A673 (cell line): ENCODE data around the gene ZNF219. TPM values are rescaled to one million over a fixed set of nuclear protein-coding genes. Genes with fewer than 3 reads are reported as not detected.

ENCODE experiments used
- BruUV-seq: library from RNA; stranded (reverse); fragments of 400-500 nt; replicated peaks from 2 replicates; lab custom pipeline; 2021; lab: Mats Ljungman, UMichigan
- CTCF ChIA-PET: fragments of 300-600 bp; sonication (Branson Sonifier 250); formaldehyde crosslinking; loops from one replicate; lab custom pipeline; 2022; ENCODE audit warnings: antibody characterized with exemption; lab: Charles Lee
- POLR2A ChIA-PET: fragments of 300-600 bp; sonication (Branson Sonifier 250); formaldehyde crosslinking; loops from one replicate; lab custom pipeline; 2022; ENCODE audit warnings: antibody characterized with exemption; ENCODE audit not compliant: low non-redundant PET; lab: Charles Lee
- DNase-seq: peaks from one replicate; pipeline ENCODE4 v3.0.0-alpha.2; 2015; ENCODE audit warnings: low spot score
- H3K27ac ChIP-seq: fragments of 200-600 bp; sonication (generic); 2 replicates; pipeline ENCODE4 v1.5.1; 2016; ENCODE audit warnings: mixed run types, low read depth, mild to moderate bottlenecking, mixed read lengths, antibody characterized with exemption, low read length; ENCODE audit not compliant: poor library complexity, severe bottlenecking
- H3K27me3 ChIP-seq: fragments of 200-600 bp; sonication (generic); replicated peaks from 2 replicates; pipeline ENCODE4 v1.6.1; 2017; ENCODE audit warnings: mixed run types, low read depth, mild to moderate bottlenecking, mixed read lengths, antibody characterized with exemption, low read length; ENCODE audit not compliant: insufficient read depth, poor library complexity
- H3K36me3 ChIP-seq: fragments of 200-600 bp; sonication (generic); 2 replicates; pipeline ENCODE4 v1.6.1; 2016; ENCODE audit warnings: mixed run types, mild to moderate bottlenecking, mixed read lengths, antibody characterized with exemption, low read length; ENCODE audit not compliant: insufficient read depth, poor library complexity, severe bottlenecking
- H3K4me1 ChIP-seq: fragments of 200-600 bp; sonication (generic); 2 replicates; pipeline ENCODE4 v1.6.1; 2017; ENCODE audit warnings: mixed run types, mild to moderate bottlenecking, mixed read lengths, antibody characterized with exemption, low read length; ENCODE audit not compliant: insufficient read depth, poor library complexity, severe bottlenecking
- H3K4me3 ChIP-seq: fragments of 200-600 bp; sonication (generic); 2 replicates; pipeline ENCODE4 v1.5.1; 2016; ENCODE audit warnings: low read depth, mixed run types, mild to moderate bottlenecking, mixed read lengths, low read length; ENCODE audit not compliant: poor library complexity, severe bottlenecking
- H3K9me3 ChIP-seq: fragments of 200-600 bp; sonication (generic); 2 replicates; pipeline ENCODE4 v1.6.1; 2016; ENCODE audit warnings: mixed run types, low read depth, mild to moderate bottlenecking, mixed read lengths, antibody characterized with exemption, low read length; ENCODE audit not compliant: poor library complexity, severe bottlenecking
- EZH2 ChIP-seq: fragments of 200-600 bp; sonication (generic); IDR thresholded peaks from 2 replicates; pipeline ENCODE4 v1.6.1; 2017; ENCODE audit warnings: borderline replicate concordance, low read depth, mild to moderate bottlenecking, mixed read lengths, antibody characterized with exemption, low read length; ENCODE audit not compliant: poor library complexity, severe bottlenecking
- intact Hi-C: fragments of 100-400 bp; cut with micrococcal nuclease; formaldehyde crosslinking; loops from one replicate; pipeline ENCODE4 v1.10.0; 2022; ENCODE audit not compliant: unreplicated experiment
- total RNA-seq: library from RNA; stranded (reverse); gene quantifications from 2 replicates; pipeline ENCODE4 v1.2.3, GENCODE V29; 2021
- TF ChIP-seq, protein P1 (sequence below): fragments of 300-800, 200-600 bp; sonication (generic); conservative IDR thresholded peaks from 2 replicates; pipeline ENCODE4 v1.5.1; 2017; ENCODE audit warnings: low read depth, mild to moderate bottlenecking, antibody characterized with exemption, low read length, moderate library complexity, mixed read lengths

ZNF219 gene
- total RNA-seq, 1 experiment from 2014 or later, result 84.6 TPM

DNA sequence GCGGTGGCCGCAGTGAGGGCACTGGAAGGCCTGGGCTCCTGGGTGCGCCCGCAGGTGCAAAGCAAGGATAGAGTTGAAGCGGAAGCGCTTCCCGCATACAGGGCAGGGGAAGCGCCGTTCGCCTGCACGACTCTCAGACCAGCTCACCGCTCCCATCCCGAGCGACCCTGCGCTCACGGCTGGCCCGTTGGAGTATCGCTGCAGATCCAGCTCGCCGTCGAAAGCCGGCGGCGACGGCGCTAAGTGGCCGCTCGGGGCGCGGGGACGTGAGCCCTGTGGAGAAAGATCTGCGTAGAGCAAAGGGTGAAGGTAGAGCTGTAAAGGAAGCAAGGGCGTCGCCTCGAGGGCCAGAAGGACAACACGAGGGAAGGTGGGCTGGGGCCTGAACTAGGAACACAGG is 5.4 kb downstream of the ZNF219 start:
- H3K4me1 ChIP-seq, result peaks cover 46% of the 10 kb centered on the region
- CTCF ChIA-PET, result interaction anchor here (0.7 to 3.4 kb wide), 6 partner anchors 12 to 78 kb away, joined by 4 to 31 read pairs (median 19); no protein-coding TSS in a partner anchor
- intact Hi-C loops, result no loop called here
- H3K4me3 ChIP-seq, result no peak overlapping the region
- no peaks in the 10 kb centered on the region for H3K9me3 ChIP-seq
- TF ChIP-seq EZH2, result no peak
- POLR2A ChIA-PET, result no interaction called here
- no peaks in the 10 kb centered on the region for H3K27me3 ChIP-seq
- H3K36me3 ChIP-seq, result peaks cover 53% of the 10 kb centered on the region
- no peak for DNase-seq
- BruUV-seq, result no TSS peak
- H3K27ac ChIP-seq, result peak overlapping the region; percentile 60

DNA sequence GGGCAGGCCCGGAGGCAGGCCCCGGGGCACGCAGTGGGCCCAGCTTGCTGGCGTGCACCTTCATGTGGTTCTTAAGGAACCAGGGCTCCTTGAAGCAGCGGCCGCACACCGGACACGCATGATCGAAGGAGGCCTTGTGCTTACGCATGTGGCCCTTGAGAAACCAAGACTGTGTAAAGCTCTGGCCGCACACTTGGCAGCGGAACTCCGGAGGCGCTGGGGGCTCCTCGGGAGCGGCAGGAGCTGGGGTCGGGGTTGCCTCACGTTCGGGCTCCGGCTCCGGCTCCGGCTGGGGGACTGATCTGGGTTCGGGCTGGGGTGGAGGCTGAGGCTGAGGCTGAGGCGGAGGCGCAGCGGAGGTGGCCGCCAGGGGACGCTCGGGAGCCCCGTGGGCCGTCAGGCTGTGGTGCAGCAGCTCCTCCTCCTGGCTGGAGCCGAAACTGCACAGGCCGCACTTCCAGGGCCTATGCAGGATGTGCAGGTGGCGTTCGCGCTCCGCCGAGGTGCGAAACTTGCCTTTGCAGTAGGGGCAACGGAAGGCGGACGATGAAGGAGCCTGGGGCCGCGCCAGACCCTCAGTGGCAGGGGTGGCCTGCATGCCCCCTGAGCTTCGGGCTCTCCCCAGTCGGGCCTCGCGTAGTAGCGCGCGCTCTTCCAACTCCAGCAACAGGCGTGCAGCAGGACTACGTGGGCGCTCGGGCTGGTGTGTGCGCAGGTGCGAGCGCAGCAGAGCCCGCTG is 6.0 kb downstream of the ZNF219 start:
- CTCF ChIA-PET, result interaction anchor here (0.5 to 3.4 kb wide), 8 partner anchors 9 to 395 kb away, joined by 3 to 31 read pairs (median 12); partner anchors contain the start of gene TMEM253
- no TSS peak for BruUV-seq
- Histone ChIP-seq H3K36me3 (peaks cover 56% of the 10 kb centered on the region), H3K27ac (peak overlapping the region; percentile 60), H3K4me3 (no peak overlapping the region), H3K4me1 (peaks cover 46% of the 10 kb centered on the region), H3K27me3 (no peaks in the 10 kb centered on the region), H3K9me3 (no peaks in the 10 kb centered on the region)
- POLR2A ChIA-PET, result interaction anchor here (0.6 kb wide), 1 partner anchor 78 kb away, joined by 3 read pairs; no protein-coding TSS in a partner anchor
- TF ChIP-seq, protein P1, sequence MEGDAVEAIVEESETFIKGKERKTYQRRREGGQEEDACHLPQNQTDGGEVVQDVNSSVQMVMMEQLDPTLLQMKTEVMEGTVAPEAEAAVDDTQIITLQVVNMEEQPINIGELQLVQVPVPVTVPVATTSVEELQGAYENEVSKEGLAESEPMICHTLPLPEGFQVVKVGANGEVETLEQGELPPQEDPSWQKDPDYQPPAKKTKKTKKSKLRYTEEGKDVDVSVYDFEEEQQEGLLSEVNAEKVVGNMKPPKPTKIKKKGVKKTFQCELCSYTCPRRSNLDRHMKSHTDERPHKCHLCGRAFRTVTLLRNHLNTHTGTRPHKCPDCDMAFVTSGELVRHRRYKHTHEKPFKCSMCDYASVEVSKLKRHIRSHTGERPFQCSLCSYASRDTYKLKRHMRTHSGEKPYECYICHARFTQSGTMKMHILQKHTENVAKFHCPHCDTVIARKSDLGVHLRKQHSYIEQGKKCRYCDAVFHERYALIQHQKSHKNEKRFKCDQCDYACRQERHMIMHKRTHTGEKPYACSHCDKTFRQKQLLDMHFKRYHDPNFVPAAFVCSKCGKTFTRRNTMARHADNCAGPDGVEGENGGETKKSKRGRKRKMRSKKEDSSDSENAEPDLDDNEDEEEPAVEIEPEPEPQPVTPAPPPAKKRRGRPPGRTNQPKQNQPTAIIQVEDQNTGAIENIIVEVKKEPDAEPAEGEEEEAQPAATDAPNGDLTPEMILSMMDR, result peak; percentile 100
- no peak for TF ChIP-seq EZH2
- peak; percentile 74 for DNase-seq
- intact Hi-C loops, result loop anchor here (1.0 kb wide), 3 partner anchors 12 to 78 kb away; no protein-coding TSS in a partner anchor

DNA sequence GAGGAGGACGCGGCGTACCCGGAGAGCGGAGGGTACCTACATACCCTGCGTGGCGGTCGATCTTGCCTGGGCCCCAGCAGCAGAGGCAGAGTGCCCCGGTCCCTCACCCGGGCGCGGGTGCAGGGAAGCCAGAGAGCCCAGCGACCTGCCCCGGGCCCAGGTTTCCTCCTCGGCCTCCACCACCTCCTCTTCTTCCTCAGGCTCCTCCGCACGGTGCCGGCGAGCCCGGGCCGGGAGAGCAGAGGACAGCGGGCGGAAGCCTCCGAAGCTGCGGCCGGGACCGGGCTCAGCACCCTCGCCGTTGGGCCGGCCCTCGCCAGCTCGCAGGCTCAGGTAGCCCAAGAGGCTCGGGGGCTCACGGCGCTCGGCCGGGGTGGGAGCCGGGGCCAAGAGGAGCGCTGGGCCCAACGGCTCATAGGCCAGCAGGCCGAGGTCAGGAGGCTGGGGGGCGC is 6.6 kb downstream of the ZNF219 start:
- CTCF ChIA-PET, result interaction anchor here (0.5 to 3.4 kb wide), 8 partner anchors 9 to 396 kb away, joined by 3 to 31 read pairs (median 12); partner anchors contain the start of gene TMEM253
- Histone ChIP-seq H3K4me3 (no peak overlapping the region), H3K27me3 (no peaks in the 10 kb centered on the region), H3K36me3 (peaks cover 61% of the 10 kb centered on the region), H3K9me3 (no peaks in the 10 kb centered on the region), H3K27ac (peak overlapping the region; percentile 60), H3K4me1 (peaks cover 41% of the 10 kb centered on the region)
- no peak for TF ChIP-seq EZH2
- TF ChIP-seq, protein P1, result no peak
- no TSS peak for BruUV-seq
- POLR2A ChIA-PET, result interaction anchor here (0.6 kb wide), 1 partner anchor 77 kb away, joined by 3 read pairs; no protein-coding TSS in a partner anchor
- intact Hi-C loops, result loop anchor here (1.0 kb wide), 3 partner anchors 12 to 78 kb away; no protein-coding TSS in a partner anchor
- no peak for DNase-seq
